ENCODE data around the gene THAP11.
A peak's percentile ranks its signal among the peaks of the same experiment; 100 is the strongest.
"Not testable (repeated sequence)": the region's sequence is repeated elsewhere in the genome, so short reads cannot be mapped to it uniquely, and the experiment has no call there.

The THAP11 gene

DNA sequence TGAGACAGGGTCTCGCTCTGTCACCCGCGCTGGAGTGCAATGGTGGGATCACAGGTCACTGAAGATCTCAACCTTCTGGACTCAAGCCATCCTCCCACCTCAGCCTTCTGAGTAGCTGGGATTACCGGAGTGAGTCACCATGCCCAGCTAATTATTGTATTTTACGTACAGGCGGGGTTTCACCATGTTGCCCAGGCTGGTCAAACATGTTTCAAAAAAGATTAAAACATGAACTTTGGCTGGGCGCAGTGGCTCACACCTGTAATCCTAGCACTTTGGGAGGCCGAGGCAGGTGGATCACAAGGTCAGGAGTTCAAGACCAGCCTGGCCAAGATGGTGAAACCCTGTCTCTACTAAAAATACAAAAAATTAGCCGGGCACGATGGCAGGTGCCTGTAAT lies 4.9 kb upstream of the THAP11 start:
- not testable (repeated sequence) for DNase-seq

DNA sequence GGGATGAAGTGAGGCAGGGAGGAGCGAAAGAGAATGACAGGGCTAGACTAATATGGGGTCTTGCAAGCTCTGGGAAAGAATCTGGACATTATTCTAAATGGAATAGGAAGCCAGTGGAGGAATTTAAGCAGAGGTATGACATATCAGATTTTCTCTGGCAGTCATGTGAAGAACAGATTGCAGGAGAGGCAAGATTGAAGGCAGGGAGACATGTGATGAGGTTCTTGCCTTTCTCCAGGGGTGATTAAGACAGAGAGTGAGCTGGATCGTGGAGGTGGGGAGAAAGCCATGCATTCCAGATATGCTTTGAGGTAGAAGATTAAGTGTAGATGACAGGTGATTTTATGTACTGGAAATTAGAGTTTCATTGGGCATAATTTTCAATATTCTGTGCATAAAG lies 4.3 kb upstream of the THAP11 start:
- DNase-seq, result no peak

- DNase-seq, result no peak
Observed at GRCh38 chr16:67841198-67841815, 813 bp upstream of the THAP11 start.

DNA sequence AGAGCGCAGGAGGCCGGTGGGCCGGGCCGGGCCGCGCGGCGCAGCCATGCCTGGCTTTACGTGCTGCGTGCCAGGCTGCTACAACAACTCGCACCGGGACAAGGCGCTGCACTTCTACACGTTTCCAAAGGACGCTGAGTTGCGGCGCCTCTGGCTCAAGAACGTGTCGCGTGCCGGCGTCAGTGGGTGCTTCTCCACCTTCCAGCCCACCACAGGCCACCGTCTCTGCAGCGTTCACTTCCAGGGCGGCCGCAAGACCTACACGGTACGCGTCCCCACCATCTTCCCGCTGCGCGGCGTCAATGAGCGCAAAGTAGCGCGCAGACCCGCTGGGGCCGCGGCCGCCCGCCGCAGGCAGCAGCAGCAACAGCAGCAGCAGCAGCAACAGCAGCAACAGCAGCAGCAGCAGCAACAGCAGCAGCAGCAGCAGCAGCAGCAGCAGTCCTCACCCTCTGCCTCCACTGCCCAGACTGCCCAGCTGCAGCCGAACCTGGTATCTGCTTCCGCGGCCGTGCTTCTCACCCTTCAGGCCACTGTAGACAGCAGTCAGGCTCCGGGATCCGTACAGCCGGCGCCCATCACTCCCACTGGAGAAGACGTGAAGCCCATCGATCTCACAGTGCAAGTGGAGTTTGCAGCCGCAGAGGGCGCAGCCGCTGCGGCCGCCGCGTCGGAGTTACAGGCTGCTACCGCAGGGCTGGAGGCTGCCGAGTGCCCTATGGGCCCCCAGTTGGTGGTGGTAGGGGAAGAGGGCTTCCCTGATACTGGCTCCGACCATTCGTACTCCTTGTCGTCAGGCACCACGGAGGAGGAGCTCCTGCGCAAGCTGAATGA lies 606 bp downstream of the THAP11 start:
- DNase-seq, result peak; percentile 39 to 88 (median 73)

DNA sequence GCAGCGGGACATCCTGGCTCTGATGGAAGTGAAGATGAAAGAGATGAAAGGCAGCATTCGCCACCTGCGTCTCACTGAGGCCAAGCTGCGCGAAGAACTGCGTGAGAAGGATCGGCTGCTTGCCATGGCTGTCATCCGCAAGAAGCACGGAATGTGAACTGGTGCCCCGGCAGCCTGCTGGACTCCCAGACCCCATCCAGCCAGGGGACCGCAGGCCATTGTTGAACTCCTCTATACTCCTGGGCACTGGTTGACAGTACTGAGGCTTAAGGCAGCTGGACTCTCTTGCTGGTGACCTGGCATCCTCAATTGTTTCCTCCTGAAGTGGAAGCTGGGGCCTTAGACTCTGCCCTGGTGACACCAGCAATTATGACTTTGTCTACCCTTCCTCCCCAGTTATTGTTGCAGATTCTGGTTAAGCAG lies 1.2 kb downstream of the THAP11 start:
- DNase-seq, result no peak

- DNase-seq, result no peak
Observed at GRCh38 chr16:67844497-67844896, 2.4 kb downstream of the THAP11 start.

DNA sequence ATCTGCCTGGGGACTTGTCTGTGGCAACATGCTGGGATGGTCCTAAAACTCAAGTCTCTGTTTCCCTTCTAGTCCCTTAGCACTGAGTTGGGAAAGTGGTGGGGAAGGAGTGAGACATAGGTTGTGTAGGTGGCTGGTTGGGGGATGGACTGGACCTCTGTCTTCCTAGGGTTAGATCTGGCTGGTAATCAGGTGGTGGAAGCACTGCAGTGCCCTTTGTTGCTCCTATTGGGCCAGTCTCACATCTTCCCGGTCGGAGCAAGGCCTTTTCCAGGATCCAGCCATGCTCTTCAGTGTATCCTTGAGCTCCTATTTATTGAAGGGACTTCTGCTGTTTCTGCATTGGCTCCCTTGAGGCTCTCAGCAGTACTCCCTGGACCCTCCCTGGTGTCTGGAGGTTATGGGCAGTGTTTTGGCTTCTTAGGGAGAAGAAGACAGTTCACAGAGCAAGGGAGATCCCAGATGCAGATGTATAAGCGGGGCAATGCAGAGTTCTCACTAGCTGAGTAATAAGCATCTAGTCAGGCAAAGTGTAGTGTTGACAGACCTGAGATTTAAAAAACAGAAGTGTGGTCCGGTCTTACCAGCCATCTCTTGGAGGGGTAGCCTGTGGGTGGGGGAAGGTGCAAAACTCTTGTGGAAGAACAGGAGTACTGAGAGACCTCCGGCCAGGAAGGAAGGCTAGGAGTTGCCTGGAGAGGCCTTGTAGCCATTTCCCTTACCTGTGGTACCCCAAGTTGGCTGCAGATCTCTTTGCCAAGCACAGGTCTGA lies 3.4 kb downstream of the THAP11 start:
- no peak for DNase-seq

- no peak for DNase-seq
Observed at GRCh38 chr16:67846063-67846319, 3.9 kb downstream of the THAP11 start.

DNA sequence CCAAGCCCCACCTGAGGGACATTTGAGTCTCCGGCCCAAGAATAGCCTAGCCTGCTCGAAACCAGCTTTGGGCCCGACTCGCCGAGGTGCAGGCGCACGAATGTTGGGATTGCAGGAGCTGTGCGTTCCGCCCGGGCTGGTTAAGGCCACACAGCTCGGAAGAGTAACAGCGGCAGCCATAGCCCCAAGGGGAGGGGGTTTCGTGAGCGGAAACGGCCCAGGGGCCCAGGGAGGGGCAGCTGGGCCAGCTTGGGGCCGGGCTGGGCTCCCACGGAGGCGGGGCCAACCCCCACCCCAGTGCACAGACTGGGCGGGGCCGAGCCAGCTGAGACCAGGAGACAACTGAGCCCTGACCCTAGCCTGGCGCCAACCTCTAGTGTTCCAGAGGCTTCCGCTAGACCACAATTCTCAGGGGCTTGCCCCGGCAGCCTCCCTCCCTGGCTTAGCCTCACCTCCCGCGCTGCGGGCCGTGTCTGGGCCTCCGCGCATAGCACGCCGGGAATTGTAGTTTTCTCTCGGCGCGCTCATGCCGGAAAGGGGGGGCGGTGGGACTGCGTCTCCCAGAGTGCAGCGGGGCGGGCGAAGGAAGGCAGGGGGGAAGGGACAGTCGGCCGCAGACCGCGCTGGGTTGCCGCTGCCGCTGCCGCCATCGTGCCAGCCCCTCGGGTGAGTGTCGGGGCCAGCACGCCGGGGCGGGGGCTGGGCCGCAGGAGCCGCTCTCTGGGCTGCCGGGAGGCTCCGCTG lies 4.4 kb downstream of the THAP11 start, which contains the start of gene NUTF2:
Gene NUTF2, plus strand, starts transcription at position 614 of the 744 bp plus-strand sequence. CDS start 18,198 bp downstream, outside the sequence.
- DNase-seq, result peak; percentile 89 to 97 (median 96)

DNA sequence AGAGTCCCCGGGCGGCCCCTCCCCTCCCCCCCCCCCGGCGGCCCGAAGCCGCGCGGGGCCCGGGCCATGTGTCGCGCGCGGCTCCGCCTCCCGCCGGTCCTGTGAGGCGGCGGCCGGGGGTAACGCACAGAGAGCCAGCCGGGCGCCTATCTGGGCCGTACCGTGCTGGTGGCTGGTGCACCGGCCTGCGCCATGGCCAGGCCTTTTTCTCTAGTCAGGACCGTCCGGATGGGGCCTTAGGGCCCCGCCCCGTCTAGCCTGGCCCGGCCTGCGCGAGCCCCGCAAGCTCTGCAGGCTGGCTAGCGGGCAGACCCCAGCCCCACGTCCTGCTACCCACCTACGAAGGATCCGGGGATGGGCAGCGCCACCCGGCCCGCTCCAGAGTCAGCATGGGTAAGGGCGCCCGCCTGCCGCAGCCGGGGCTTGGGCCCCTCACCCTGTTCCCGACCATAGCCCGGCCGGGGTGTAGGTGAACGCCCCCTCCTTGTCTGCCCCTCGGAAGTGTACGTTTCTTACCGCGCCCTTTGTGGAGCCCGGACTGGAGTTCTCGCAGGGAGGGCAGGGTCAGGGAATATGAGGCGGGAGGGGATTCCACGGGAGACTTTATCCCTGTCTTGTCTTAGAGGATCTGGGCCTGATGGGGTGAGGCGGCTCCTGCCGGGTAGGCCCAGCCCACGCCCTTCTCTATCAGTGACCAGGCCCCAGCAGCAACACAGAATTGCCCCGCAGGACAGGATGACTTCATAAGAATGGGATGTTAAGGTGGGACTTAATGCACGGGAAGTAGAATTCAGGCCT lies 5.1 kb downstream of the THAP11 start, which contains the start of gene CENPT:
Gene CENPT, minus strand, starts transcription at position 630 of the 798 bp plus-strand sequence. CDS start 13,834 bp downstream, outside the sequence.
- DNase-seq, result peak in 2 of 3 experiments; percentile 48 to 52

DNA sequence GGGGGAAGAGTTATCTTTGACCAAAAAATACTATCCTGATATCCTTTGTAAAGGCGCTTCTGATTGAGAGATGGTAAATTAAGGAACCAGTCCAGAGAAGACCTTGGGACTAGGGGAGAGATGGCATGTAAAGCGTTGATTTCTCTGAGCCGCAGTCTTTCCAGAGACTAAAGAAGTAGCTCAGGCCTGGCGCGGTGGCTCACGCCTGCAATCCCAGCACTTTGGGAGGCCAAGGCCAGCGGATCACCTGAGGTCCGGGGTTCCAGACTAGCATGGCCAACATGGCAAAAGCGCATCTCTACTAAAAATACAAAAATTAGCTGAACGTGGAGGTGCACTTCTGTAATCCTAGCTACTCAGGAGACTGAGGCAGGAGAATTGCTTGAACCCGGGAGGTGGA lies 6.0 kb downstream of the THAP11 start:
- no peak for DNase-seq

DNA sequence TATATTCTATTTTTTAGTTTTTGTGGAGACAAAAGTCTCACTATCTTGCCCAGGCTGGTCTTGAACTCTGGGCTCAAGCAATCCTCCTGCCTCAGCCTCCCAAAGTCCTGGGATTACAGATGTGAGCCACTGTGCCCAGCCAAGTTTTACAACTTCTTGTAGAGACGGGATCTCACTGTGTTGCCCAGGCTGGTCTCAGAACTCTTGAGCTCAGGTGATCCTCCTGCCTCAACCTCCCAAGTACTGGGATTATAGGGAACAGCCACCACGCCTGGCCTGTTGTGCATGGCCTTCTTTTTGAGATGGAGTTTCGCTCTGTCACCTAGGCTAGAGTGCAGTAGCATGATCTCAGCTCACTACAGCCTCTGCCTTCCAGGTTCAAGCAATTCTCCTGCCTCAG lies 11.6 kb downstream of the THAP11 start:
- DNase-seq, result no peak

DNA sequence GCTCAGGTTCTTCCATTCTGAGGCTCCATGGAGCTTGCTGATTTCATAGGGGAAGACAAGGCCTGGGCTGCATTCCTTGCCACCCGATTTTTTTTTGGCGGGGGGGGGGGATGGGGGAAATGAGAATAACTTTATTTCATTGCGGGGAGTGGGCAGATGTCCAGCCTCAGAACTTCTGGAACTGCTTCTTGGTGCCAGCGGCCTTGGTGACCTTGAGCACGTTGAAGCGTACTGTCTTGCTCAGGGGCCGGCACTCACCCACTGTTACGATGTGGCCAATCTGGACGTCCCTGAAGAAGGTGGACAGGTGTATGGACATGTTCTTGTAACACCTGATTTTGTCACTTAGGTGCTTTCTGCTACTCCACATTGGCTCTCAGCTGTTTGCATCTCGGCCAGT lies 13.7 kb downstream of the THAP11 start:
- DNase-seq, result no peak

DNA sequence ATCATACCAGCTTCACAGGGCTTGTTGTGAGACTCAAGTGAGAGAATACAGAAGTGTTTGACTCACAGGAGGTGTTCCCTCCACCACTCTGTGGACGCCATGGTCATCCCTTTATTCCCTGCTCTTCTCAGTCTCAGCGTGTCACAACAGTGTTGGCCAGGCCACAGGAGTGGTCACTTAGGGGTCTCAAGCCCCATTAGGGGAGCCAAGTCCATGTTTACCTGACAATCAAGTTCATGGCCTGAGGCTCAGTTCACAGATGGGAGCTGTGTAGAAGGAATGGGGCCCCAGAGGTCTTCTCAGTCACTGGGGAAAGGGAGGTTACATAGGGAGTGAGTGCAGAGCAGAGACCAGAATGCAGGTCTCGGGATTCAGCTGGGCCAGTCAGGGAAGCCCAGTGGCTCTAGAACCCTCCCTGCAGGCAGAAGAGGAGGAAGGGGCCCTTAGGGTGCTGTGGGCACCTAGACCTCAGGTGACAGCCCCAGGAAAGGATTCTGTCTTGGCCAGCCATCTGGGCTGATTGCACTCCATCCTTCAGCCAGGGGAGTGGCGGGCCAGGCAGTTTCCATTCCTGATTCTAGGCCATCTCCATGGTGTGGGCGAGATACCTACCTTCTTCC lies 14.9 kb downstream of the THAP11 start:
- no peak for DNase-seq

DNA sequence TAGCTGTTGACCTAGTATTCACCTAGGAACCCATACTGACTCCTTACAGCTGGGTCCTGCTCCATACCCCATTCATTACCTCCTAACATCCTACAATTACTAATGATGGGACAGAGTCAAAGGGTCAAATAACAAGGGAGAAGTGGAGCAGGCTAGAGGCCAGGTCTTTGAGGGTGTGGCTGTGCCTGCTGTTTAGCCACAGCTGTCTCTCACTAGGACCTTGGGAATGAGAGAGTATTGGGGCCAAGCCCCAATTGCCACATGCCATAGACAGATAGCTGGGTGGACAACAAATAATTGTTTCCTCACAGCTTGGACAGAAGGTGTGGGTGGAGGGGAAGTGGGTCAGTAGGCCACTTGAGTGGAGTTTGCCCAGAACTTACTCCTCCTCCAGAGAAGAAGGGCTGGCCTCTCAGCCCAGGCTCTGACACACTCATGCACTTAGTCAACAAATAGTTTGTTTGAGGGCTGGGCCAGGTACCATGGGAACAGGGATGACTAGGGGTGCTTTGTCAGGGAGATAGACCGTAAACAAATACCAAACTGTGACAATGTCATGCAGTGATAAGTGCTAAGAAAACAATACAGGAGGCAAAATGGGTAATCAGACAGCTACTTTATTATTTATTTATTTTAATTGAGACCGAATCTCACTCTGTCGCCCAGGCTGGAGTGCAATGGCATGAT lies 15.6 kb downstream of the THAP11 start:
- DNase-seq, result peak; percentile 12 to 95 (median 83)

- DNase-seq, result peak in 1 of 3 experiments; percentile 40
Observed at GRCh38 chr16:67858500-67858899, 16.4 kb downstream of the THAP11 start.

GRCh38 chr16:67860589-67861398 lies 18.7 kb downstream of the THAP11 start:
- no peak for DNase-seq

GRCh38 chr16:67861877-67862276 lies 19.8 kb downstream of the THAP11 start:
- DNase-seq, result no peak

- no peak for DNase-seq
Observed at GRCh38 chr16:67862623-67863583, 20.8 kb downstream of the THAP11 start.
